ENCODE data around the gene TMEM94. TPM values are rescaled to one million over a fixed set of nuclear protein-coding genes. Genes with fewer than 3 reads are reported as not detected.

TMEM94 gene
- total and polyA plus RNA-seq, 2 of the 13 experiments (the other 11 are each of a cell fraction or from before 2014, with no cell fraction given) = 32.6 to 134 TPM

DNA sequence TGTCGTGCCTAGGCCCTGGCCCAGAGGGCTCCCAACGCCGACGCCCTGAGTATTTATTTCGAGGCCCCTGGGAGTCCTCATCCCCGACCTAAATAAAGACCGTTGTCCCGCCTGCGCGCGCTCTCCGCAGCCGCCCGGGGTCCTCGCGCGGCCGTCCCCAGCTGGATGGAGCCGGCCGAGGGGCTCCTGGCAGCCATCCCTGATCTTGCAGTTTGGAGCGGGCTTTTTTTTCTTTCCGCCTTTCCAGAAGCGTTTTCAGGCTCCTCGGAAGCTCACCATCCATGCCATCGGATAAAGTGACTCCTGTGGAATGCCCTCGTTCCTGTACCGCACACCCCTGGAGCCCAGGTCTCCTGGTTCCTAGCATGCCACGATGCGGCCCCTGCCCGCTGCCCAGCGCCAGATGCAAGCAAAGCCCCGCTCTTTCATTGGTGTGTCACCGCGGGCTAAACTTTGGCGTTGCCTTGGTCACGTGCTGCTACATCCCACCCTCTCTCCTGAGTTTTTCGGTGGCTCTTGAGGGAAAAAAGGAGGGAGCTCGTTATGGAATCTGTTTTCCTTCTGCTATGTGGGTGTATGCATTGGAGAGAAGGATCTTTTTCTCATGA is 716 bp downstream of the TMEM94 start (continued):
- peak; percentile 94 for TF ChIP-seq ZNF230 (CRISPR knock-in tag; IDR thresholded peaks at IDR 0.05)
- TF ChIP-seq ZNF879 (CRISPR knock-in tag; IDR thresholded peaks at IDR 0.05) = 0 out of 2 replicates have a peak, but pooled peaks have one; percentile 32
- peak; percentile 46; the same call in 1 of the 2 replicates for TF ChIP-seq ZNF782 (CRISPR knock-in tag; IDR thresholded peaks at IDR 0.05; ENCODE audit: borderline replicate concordance)
- no peak for TF ChIP-seq ZNF674 (CRISPR knock-in tag; IDR thresholded peaks at IDR 0.05; ENCODE audit: low read depth)
- TF ChIP-seq POLR2A (IDR thresholded peaks at IDR 0.05; ENCODE audit: insufficient read depth in 1 of 2, low read depth in 2 of 2, low read length in 2 of 2) = peak; percentile 31 to 50; a peak in 2 of 4 replicates
- peak; percentile 73; the same call in 1 of the 2 replicates for TF ChIP-seq KDM5B (CRISPR knock-in tag; IDR thresholded peaks at IDR 0.05; ENCODE audit: borderline replicate concordance)
- TF ChIP-seq BHLHE40 (IDR thresholded peaks at IDR 0.05; ENCODE audit: low read length) = peak; percentile 46; the same call in 1 of the 2 replicates
- TF ChIP-seq BCL3 (CRISPR knock-in tag; IDR thresholded peaks at IDR 0.05) = peak; percentile 9
- TF ChIP-seq ARNTL (CRISPR knock-in tag; IDR thresholded peaks at IDR 0.05) = peak; percentile 51; the same call in 1 of the 2 replicates
- TF ChIP-seq FOXP4 (CRISPR knock-in tag; IDR thresholded peaks at IDR 0.05) = no peak
- TF ChIP-seq NFYB (CRISPR knock-in tag; IDR thresholded peaks at IDR 0.05) = peak; percentile 59; the same call in 1 of the 2 replicates
- peak; percentile 77 for TF ChIP-seq USF2 (IDR thresholded peaks at IDR 0.05; ENCODE audit: low read depth, low read length)
- peak; percentile 90; the same call in 1 of the 2 replicates for TF ChIP-seq USF2 (CRISPR knock-in tag; IDR thresholded peaks at IDR 0.05; ENCODE audit: borderline replicate concordance)
- no peak for TF ChIP-seq HOXA9 (CRISPR knock-in tag; IDR thresholded peaks at IDR 0.05; ENCODE audit: borderline replicate concordance)
- 0 out of 2 replicates have a peak, but pooled peaks have one; percentile 1 for TF ChIP-seq ARHGAP35 (CRISPR knock-in tag; IDR thresholded peaks at IDR 0.05; ENCODE audit: borderline replicate concordance)
- peak; percentile 60; the same call in 1 of the 2 replicates for TF ChIP-seq ZZZ3 (CRISPR knock-in tag; IDR thresholded peaks at IDR 0.05; ENCODE audit: borderline replicate concordance)
- peak; percentile 81 for TF ChIP-seq MAX (IDR thresholded peaks at IDR 0.05)
- TF ChIP-seq PAX8 (CRISPR knock-in tag; IDR thresholded peaks at IDR 0.05; ENCODE audit: borderline replicate concordance) = peak; percentile 83; the same call in 1 of the 2 replicates
- peak; percentile 30; the same call in 1 of the 2 replicates for TF ChIP-seq ZNF362 (CRISPR knock-in tag; IDR thresholded peaks at IDR 0.05; ENCODE audit: borderline replicate concordance)
- peak; percentile 47; the same call in 1 of the 2 replicates for TF ChIP-seq HOXA3 (CRISPR knock-in tag; IDR thresholded peaks at IDR 0.05)
- no peak for TF ChIP-seq ZFP37 (CRISPR knock-in tag; IDR thresholded peaks at IDR 0.05; ENCODE audit: borderline replicate concordance)
- TF ChIP-seq ZNF724P (CRISPR knock-in tag; IDR thresholded peaks at IDR 0.05; ENCODE audit: borderline replicate concordance) = no peak

Data from HepG2 (cell line).